ENCODE data around the gene HDAC1.
"Not testable (repeated sequence)": the region's sequence is repeated elsewhere in the genome, so short reads cannot be mapped to it uniquely, and the experiment has no call there.

HDAC1 gene

GRCh38 chr1:32256473-32257226 is 35.2 kb upstream of the HDAC1 start:
- peaks cover 7 to 18% (median 9%) of the 10 kb centered on the region in 5 donors for H3K4me1 ChIP-seq (ENCODE audit: control insufficient read depth in 5 of 5, insufficient read depth in 5 of 5, low read length in 5 of 5)
- no peak overlapping the region for H3K27ac ChIP-seq (ENCODE audit: low read depth, low read length)
- H3K9ac ChIP-seq (ENCODE audit: low read length in 5 of 5): no peak overlapping the region
- peaks cover 0 to 5% (median 3%) of the 10 kb centered on the region in 5 donors for H3K27me3 ChIP-seq (ENCODE audit: control insufficient read depth in 5 of 5, insufficient read depth in 4 of 5, low read length in 5 of 5)
- H3K4me3 ChIP-seq (ENCODE audit: low read depth in 1 of 5, low read length in 5 of 5): no peak overlapping the region
- no peaks in the 10 kb centered on the region for H3K36me3 ChIP-seq (ENCODE audit: control insufficient read depth in 5 of 5, insufficient read depth in 5 of 5, low read length in 5 of 5)
- H3K9me3 ChIP-seq (ENCODE audit: control insufficient read depth in 5 of 5, low read length in 5 of 5): no peaks in the 10 kb centered on the region

- Histone ChIP-seq H3K4me3 (ENCODE audit: low read depth in 1 of 5, low read length in 5 of 5) (no peak overlapping the region), H3K9me3 (ENCODE audit: control insufficient read depth in 5 of 5, low read length in 5 of 5) (no peaks in the 10 kb centered on the region), H3K36me3 (ENCODE audit: control insufficient read depth in 5 of 5, insufficient read depth in 5 of 5, low read length in 5 of 5) (no peaks in the 10 kb centered on the region), H3K27me3 (ENCODE audit: control insufficient read depth in 5 of 5, insufficient read depth in 4 of 5, low read length in 5 of 5) (peaks cover 0 to 5% (median 1%) of the 10 kb centered on the region in 5 donors), H3K4me1 (ENCODE audit: control insufficient read depth in 5 of 5, insufficient read depth in 5 of 5, low read length in 5 of 5) (peaks cover 5 to 13% (median 7%) of the 10 kb centered on the region in 5 donors), H3K9ac (ENCODE audit: low read length in 5 of 5) (no peak overlapping the region), H3K27ac (ENCODE audit: low read depth, low read length) (no peak overlapping the region)
Measured at GRCh38 chr1:32257227-32257508, 34.7 kb upstream of the HDAC1 start.

GRCh38 chr1:32263236-32263593 is 28.7 kb upstream of the HDAC1 start:
- H3K4me3 ChIP-seq (ENCODE audit: low read depth in 1 of 5, low read length in 5 of 5); H3K36me3 ChIP-seq (ENCODE audit: control insufficient read depth in 5 of 5, insufficient read depth in 5 of 5, low read length in 5 of 5); H3K9me3 ChIP-seq (ENCODE audit: control insufficient read depth in 5 of 5, low read length in 5 of 5); H3K27me3 ChIP-seq (ENCODE audit: control insufficient read depth in 5 of 5, insufficient read depth in 4 of 5, low read length in 5 of 5); H3K4me1 ChIP-seq (ENCODE audit: control insufficient read depth in 5 of 5, insufficient read depth in 5 of 5, low read length in 5 of 5); H3K27ac ChIP-seq (ENCODE audit: low read depth, low read length); H3K9ac ChIP-seq (ENCODE audit: low read length in 5 of 5): not testable (repeated sequence)

GRCh38 chr1:32263744-32264143 is 28.1 kb upstream of the HDAC1 start:
- H3K9me3 ChIP-seq (ENCODE audit: control insufficient read depth in 5 of 5, low read length in 5 of 5): no peaks in the 10 kb centered on the region
- no peak overlapping the region for H3K27ac ChIP-seq (ENCODE audit: low read depth, low read length)

GRCh38 chr1:32265846-32266245 is 26.0 kb upstream of the HDAC1 start:
- Histone ChIP-seq H3K27ac (ENCODE audit: low read depth, low read length) (no peak overlapping the region), H3K4me3 (ENCODE audit: low read depth in 1 of 5, low read length in 5 of 5) (no peak overlapping the region), H3K9ac (ENCODE audit: low read length in 5 of 5) (no peak overlapping the region), H3K27me3 (ENCODE audit: control insufficient read depth in 5 of 5, insufficient read depth in 4 of 5, low read length in 5 of 5) (no peaks in the 10 kb centered on the region), H3K4me1 (ENCODE audit: control insufficient read depth in 5 of 5, insufficient read depth in 5 of 5, low read length in 5 of 5) (peaks cover 0 to 5% (median 0%) of the 10 kb centered on the region in 5 donors), H3K36me3 (ENCODE audit: control insufficient read depth in 5 of 5, insufficient read depth in 5 of 5, low read length in 5 of 5) (no peaks in the 10 kb centered on the region), H3K9me3 (ENCODE audit: control insufficient read depth in 5 of 5, low read length in 5 of 5) (no peaks in the 10 kb centered on the region)

More at GRCh38 chr1:32263744-32264143, 28.1 kb upstream of the HDAC1 start:
- no peaks in the 10 kb centered on the region for H3K36me3 ChIP-seq (ENCODE audit: control insufficient read depth in 5 of 5, insufficient read depth in 5 of 5, low read length in 5 of 5)
- no peaks in the 10 kb centered on the region for H3K27me3 ChIP-seq (ENCODE audit: control insufficient read depth in 5 of 5, insufficient read depth in 4 of 5, low read length in 5 of 5)
- H3K4me3 ChIP-seq (ENCODE audit: low read depth in 1 of 5, low read length in 5 of 5): no peak overlapping the region
- H3K9ac ChIP-seq (ENCODE audit: low read length in 5 of 5): no peak overlapping the region
- H3K4me1 ChIP-seq (ENCODE audit: control insufficient read depth in 5 of 5, insufficient read depth in 5 of 5, low read length in 5 of 5): peaks cover 0 to 5% (median 0%) of the 10 kb centered on the region in 5 donors

- Histone ChIP-seq H3K4me1 (ENCODE audit: control insufficient read depth in 5 of 5, insufficient read depth in 5 of 5, low read length in 5 of 5) (peaks cover 0 to 5% (median 0%) of the 10 kb centered on the region in 5 donors), H3K36me3 (ENCODE audit: control insufficient read depth in 5 of 5, insufficient read depth in 5 of 5, low read length in 5 of 5) (no peaks in the 10 kb centered on the region), H3K27me3 (ENCODE audit: control insufficient read depth in 5 of 5, insufficient read depth in 4 of 5, low read length in 5 of 5) (peaks cover 0 to 1% (median 0%) of the 10 kb centered on the region in 5 donors), H3K9ac (ENCODE audit: low read length in 5 of 5) (no peak overlapping the region), H3K9me3 (ENCODE audit: control insufficient read depth in 5 of 5, low read length in 5 of 5) (no peaks in the 10 kb centered on the region), H3K4me3 (ENCODE audit: low read depth in 1 of 5, low read length in 5 of 5) (no peak overlapping the region), H3K27ac (ENCODE audit: low read depth, low read length) (no peak overlapping the region)
Measured at GRCh38 chr1:32266921-32267591, 24.8 kb upstream of the HDAC1 start.

GRCh38 chr1:32269744-32270143 is 22.1 kb upstream of the HDAC1 start:
- H3K36me3 ChIP-seq (ENCODE audit: control insufficient read depth in 5 of 5, insufficient read depth in 5 of 5, low read length in 5 of 5): no peaks in the 10 kb centered on the region
- no peak overlapping the region for H3K27ac ChIP-seq (ENCODE audit: low read depth, low read length)
- no peak overlapping the region for H3K4me3 ChIP-seq (ENCODE audit: low read depth in 1 of 5, low read length in 5 of 5)
- H3K9me3 ChIP-seq (ENCODE audit: control insufficient read depth in 5 of 5, low read length in 5 of 5): no peaks in the 10 kb centered on the region
- no peak overlapping the region for H3K9ac ChIP-seq (ENCODE audit: low read length in 5 of 5)
- peaks cover 2 to 18% (median 16%) of the 10 kb centered on the region in 5 donors for H3K27me3 ChIP-seq (ENCODE audit: control insufficient read depth in 5 of 5, insufficient read depth in 4 of 5, low read length in 5 of 5)
- H3K4me1 ChIP-seq (ENCODE audit: control insufficient read depth in 5 of 5, insufficient read depth in 5 of 5, low read length in 5 of 5): peaks cover 0 to 5% (median 0%) of the 10 kb centered on the region in 5 donors

GRCh38 chr1:32272557-32273390 is 19.1 kb upstream of the HDAC1 start:
- Histone ChIP-seq H3K36me3 (ENCODE audit: control insufficient read depth in 5 of 5, insufficient read depth in 5 of 5, low read length in 5 of 5) (no peaks in the 10 kb centered on the region), H3K9me3 (ENCODE audit: control insufficient read depth in 5 of 5, low read length in 5 of 5) (no peaks in the 10 kb centered on the region), H3K4me3 (ENCODE audit: low read depth in 1 of 5, low read length in 5 of 5) (no peak overlapping the region), H3K9ac (ENCODE audit: low read length in 5 of 5) (no peak overlapping the region), H3K27ac (ENCODE audit: low read depth, low read length) (no peak overlapping the region), H3K27me3 (ENCODE audit: control insufficient read depth in 5 of 5, insufficient read depth in 4 of 5, low read length in 5 of 5) (peaks cover 20 to 36% (median 31%) of the 10 kb centered on the region in 5 donors), H3K4me1 (ENCODE audit: control insufficient read depth in 5 of 5, insufficient read depth in 5 of 5, low read length in 5 of 5) (peaks cover 0 to 6% (median 3%) of the 10 kb centered on the region in 5 donors)

GRCh38 chr1:32273391-32274208 is 18.3 kb upstream of the HDAC1 start:
- Histone ChIP-seq H3K4me1 (ENCODE audit: control insufficient read depth in 5 of 5, insufficient read depth in 5 of 5, low read length in 5 of 5) (peaks cover 0 to 6% (median 3%) of the 10 kb centered on the region in 5 donors), H3K27me3 (ENCODE audit: control insufficient read depth in 5 of 5, insufficient read depth in 4 of 5, low read length in 5 of 5) (peaks cover 20 to 36% (median 31%) of the 10 kb centered on the region in 5 donors), H3K36me3 (ENCODE audit: control insufficient read depth in 5 of 5, insufficient read depth in 5 of 5, low read length in 5 of 5) (no peaks in the 10 kb centered on the region), H3K4me3 (ENCODE audit: low read depth in 1 of 5, low read length in 5 of 5) (no peak overlapping the region), H3K27ac (ENCODE audit: low read depth, low read length) (no peak overlapping the region), H3K9ac (ENCODE audit: low read length in 5 of 5) (no peak overlapping the region), H3K9me3 (ENCODE audit: control insufficient read depth in 5 of 5, low read length in 5 of 5) (no peaks in the 10 kb centered on the region)

All from subcutaneous abdominal adipose tissue (tissue), 5 donors.